Tibial nerve (tissue), 4 donors: ENCODE results near the gene AKR1B15. TPM values are rescaled to one million over a fixed set of nuclear protein-coding genes. Genes with fewer than 3 reads are reported as not detected.

ENCODE experiments used
- DNase-seq, 2 donors: peaks; one replicate each; pipeline ENCODE4 v3.0.0-alpha.2; 2019; ENCODE audit warnings: low spot score in 2 of 2
- H3K27ac ChIP-seq, 4 donors: fragments of 200-600 bp; sonication (generic) in 3 of 4; one replicate each; pipeline ENCODE4 v1.5.1; 2017 to 2019; ENCODE audit warnings: mild to moderate bottlenecking in 1 of 4
- H3K27me3 ChIP-seq, 2 donors: fragments of 200-600 bp; sonication (generic) in 1 of 2; one replicate each; pipeline versions ENCODE4 v1.5.1 to v1.6.0; 2017 to 2019
- H3K36me3 ChIP-seq, 3 donors: fragments of 200-600 bp; sonication (generic); one replicate each; pipeline ENCODE4 v1.5.1; 2018 to 2019
- H3K4me1 ChIP-seq, 4 donors: fragments of 200-600 bp; sonication (generic) in 3 of 4; one replicate each; pipeline ENCODE4 v1.5.1; 2017 to 2019
- H3K4me3 ChIP-seq, 4 donors: fragments of 200-600 bp; sonication (generic) in 3 of 4; one replicate each; pipeline ENCODE4 v1.5.1; 2017 to 2019; ENCODE audit warnings: mild to moderate bottlenecking in 1 of 4, moderate library complexity in 1 of 4
- H3K9me3 ChIP-seq, 4 donors: fragments of 200-600 bp; sonication (generic) in 3 of 4; one replicate each; pipeline ENCODE4 v1.5.1; 2017 to 2019
- EP300 ChIP-seq, 2 donors: sonication (generic); formaldehyde crosslinking; IDR thresholded peaks; one replicate each; pipeline ENCODE4 v1.6.1; 2017; ENCODE audit warnings: antibody characterized with exemption in 2 of 2, mild to moderate bottlenecking in 1 of 2
- POLR2A ChIP-seq, 2 donors: fragments of 450-650 bp; IDR thresholded peaks; one replicate each; pipeline ENCODE4 v1.6.1; 2017; ENCODE audit warnings: antibody characterized with exemption in 2 of 2, mild to moderate bottlenecking in 2 of 2, moderate library complexity in 2 of 2
- WGBS, 2 donors: methylation state at CpG; one replicate each; pipeline ENCODE4 v1.1.5; 2018; 5-methylcytosine and 5-hydroxymethylcytosine counted together
- total RNA-seq, 4 donors: library from RNA; depleted of rRNA; stranded (reverse); fragments of >200 nt; gene quantifications; one replicate each; pipeline ENCODE4 v1.1.0, GENCODE V29; 2016
- TF ChIP-seq, protein P1 (sequence below), 5 experiments: fragments of 200-600 bp in 3 of 5; fragments of 450-650 bp in 2 of 5; sonication (generic) in 3 of 5; IDR thresholded peaks; one replicate each; pipeline ENCODE4 v1.5.1; 2016 to 2019; ENCODE audit warnings: antibody characterized with exemption in 5 of 5, mild to moderate bottlenecking in 3 of 5, moderate library complexity in 2 of 5

Gene AKR1B15
- total RNA-seq, 4 donors from 2014 or later, result 0.22 to 5.5 (median 1.4) TPM

GRCh38 chr7:134571101-134571500 lies 22.2 kb downstream of the AKR1B15 start:
- Histone ChIP-seq H3K9me3 (peaks cover 0 to 11% (median 0%) of the 10 kb centered on the region in 4 donors), H3K4me3 (no peak overlapping the region), H3K27ac (no peak overlapping the region), H3K27me3 (no peaks in the 10 kb centered on the region), H3K4me1 (peaks cover 0 to 2% (median 0%) of the 10 kb centered on the region in 4 donors), H3K36me3 (no peaks in the 10 kb centered on the region)
- no peak for TF ChIP-seq POLR2A (IDR thresholded peaks at IDR 0.05)
- TF ChIP-seq, protein P1, sequence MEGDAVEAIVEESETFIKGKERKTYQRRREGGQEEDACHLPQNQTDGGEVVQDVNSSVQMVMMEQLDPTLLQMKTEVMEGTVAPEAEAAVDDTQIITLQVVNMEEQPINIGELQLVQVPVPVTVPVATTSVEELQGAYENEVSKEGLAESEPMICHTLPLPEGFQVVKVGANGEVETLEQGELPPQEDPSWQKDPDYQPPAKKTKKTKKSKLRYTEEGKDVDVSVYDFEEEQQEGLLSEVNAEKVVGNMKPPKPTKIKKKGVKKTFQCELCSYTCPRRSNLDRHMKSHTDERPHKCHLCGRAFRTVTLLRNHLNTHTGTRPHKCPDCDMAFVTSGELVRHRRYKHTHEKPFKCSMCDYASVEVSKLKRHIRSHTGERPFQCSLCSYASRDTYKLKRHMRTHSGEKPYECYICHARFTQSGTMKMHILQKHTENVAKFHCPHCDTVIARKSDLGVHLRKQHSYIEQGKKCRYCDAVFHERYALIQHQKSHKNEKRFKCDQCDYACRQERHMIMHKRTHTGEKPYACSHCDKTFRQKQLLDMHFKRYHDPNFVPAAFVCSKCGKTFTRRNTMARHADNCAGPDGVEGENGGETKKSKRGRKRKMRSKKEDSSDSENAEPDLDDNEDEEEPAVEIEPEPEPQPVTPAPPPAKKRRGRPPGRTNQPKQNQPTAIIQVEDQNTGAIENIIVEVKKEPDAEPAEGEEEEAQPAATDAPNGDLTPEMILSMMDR (IDR thresholded peaks at IDR 0.05), result no peak
- no peak for TF ChIP-seq EP300 (IDR thresholded peaks at IDR 0.05)
- no peak for DNase-seq
- 85 to 88% methylated on average over 2 of the region's 2 CpGs for WGBS, 2 donors

- TF ChIP-seq, protein P1 (IDR thresholded peaks at IDR 0.05), result no peak
- TF ChIP-seq POLR2A (IDR thresholded peaks at IDR 0.05) (no peak), EP300 (IDR thresholded peaks at IDR 0.05) (no peak)
- no peak for DNase-seq
Observed at GRCh38 chr7:134571746-134572461, 23.0 kb downstream of the AKR1B15 start.

GRCh38 chr7:134574322-134574721 lies 25.4 kb downstream of the AKR1B15 start:
- WGBS, 2 donors, result 68 to 78% methylated on average over 2 of the region's 2 CpGs
- no peaks in the 10 kb centered on the region for H3K4me1 ChIP-seq
- no peaks in the 10 kb centered on the region for H3K27me3 ChIP-seq
- DNase-seq, result no peak
- TF ChIP-seq, protein P1 (IDR thresholded peaks at IDR 0.05), result no peak
- TF ChIP-seq EP300 (IDR thresholded peaks at IDR 0.05), result no peak
- no peak for TF ChIP-seq POLR2A (IDR thresholded peaks at IDR 0.05)
- H3K4me3 ChIP-seq, result no peak overlapping the region
- H3K9me3 ChIP-seq, result peaks cover 0 to 11% (median 0%) of the 10 kb centered on the region in 4 donors
- no peaks in the 10 kb centered on the region for H3K36me3 ChIP-seq
- H3K27ac ChIP-seq, result no peak overlapping the region

More at GRCh38 chr7:134571746-134572461, 23.0 kb downstream of the AKR1B15 start:
- 86 to 89% methylated on average over 6 of the region's 6 CpGs for WGBS, 2 donors
- H3K9me3 ChIP-seq, result peaks cover 0 to 11% (median 0%) of the 10 kb centered on the region in 4 donors
- no peaks in the 10 kb centered on the region for H3K27me3 ChIP-seq
- no peaks in the 10 kb centered on the region for H3K4me1 ChIP-seq
- H3K27ac ChIP-seq, result no peak overlapping the region
- H3K4me3 ChIP-seq, result no peak overlapping the region
- no peaks in the 10 kb centered on the region for H3K36me3 ChIP-seq

DNA sequence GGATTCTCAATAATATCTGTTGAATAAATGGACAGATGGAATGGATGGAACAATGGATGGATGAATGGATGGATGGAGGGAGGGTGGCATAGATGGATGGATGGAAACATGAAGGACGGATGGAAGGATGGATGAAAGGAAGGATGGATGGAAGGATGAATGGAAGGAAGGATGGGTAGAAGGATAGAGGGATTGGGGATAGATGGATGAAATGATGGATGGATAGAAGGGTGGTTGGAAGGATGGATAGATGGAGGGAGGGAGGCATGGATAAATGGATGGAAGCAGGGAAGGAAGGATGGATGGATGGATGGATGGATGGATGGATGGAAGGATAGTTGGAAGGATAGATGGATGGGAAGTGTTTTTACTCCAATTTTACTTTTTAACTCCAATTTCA lies 35.4 kb downstream of the AKR1B15 start:
- DNase-seq, result no peak
- H3K36me3 ChIP-seq, result no peaks in the 10 kb centered on the region
- H3K27me3 ChIP-seq, result no peaks in the 10 kb centered on the region
- no peak overlapping the region for H3K27ac ChIP-seq
- H3K4me1 ChIP-seq, result no peaks in the 10 kb centered on the region
- TF ChIP-seq, protein P1 (IDR thresholded peaks at IDR 0.05), result no peak
- TF ChIP-seq POLR2A (IDR thresholded peaks at IDR 0.05) (no peak), EP300 (IDR thresholded peaks at IDR 0.05) (no peak)
- no peak overlapping the region for H3K4me3 ChIP-seq
- 80 to 85% methylated on average over 1 of the region's 1 CpG for WGBS, 2 donors
- H3K9me3 ChIP-seq, result no peaks in the 10 kb centered on the region

DNA sequence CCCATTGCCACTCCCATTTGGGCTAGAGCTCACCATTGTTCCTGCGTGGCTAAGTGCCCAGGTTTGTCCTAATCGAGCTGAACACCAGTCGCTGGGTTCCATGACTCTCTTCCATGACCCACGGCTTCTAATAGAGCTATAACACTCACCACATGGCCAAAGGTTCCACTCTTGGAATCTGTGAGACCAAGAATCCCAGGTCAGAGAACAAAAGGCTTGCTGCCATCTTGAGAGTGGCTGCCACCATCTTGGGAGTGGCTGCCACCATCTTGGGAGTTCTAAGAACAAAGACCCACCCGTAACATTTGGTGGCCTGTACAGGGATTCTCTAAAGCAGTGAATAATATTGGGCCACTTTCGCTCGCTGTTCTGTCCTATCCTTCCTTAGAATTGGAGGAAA lies 37.0 kb downstream of the AKR1B15 start:
- Histone ChIP-seq H3K27me3 (no peaks in the 10 kb centered on the region), H3K9me3 (no peaks in the 10 kb centered on the region), H3K27ac (no peak overlapping the region), H3K4me1 (no peaks in the 10 kb centered on the region), H3K4me3 (no peak overlapping the region), H3K36me3 (no peaks in the 10 kb centered on the region)
- WGBS, 2 donors, result 93 to 95% methylated on average over 7 of the region's 7 CpGs
- TF ChIP-seq, protein P1 (IDR thresholded peaks at IDR 0.05), result no peak
- no peak for TF ChIP-seq EP300 (IDR thresholded peaks at IDR 0.05)
- TF ChIP-seq POLR2A (IDR thresholded peaks at IDR 0.05), result no peak
- DNase-seq, result no peak
